Testis (tissue), 3 donors: ENCODE data around the gene ZNF778. TPM values are rescaled to one million over a fixed set of nuclear protein-coding genes. Genes with fewer than 3 reads are reported as not detected.

ENCODE experiments used
- DNase-seq: peaks from one replicate; pipeline ENCODE4 v3.0.0-alpha.2; 2019
- H3K27ac ChIP-seq, 2 donors: fragments of 200-600 bp; sonication (generic); one replicate each; pipeline ENCODE4 v1.5.1; 2019
- H3K27me3 ChIP-seq: fragments of 200-600 bp; sonication (generic); one replicate; pipeline ENCODE4 v1.5.1; 2019
- H3K36me3 ChIP-seq: fragments of 200-600 bp; sonication (generic); one replicate; pipeline ENCODE4 v1.5.1; 2017; ENCODE audit warnings: low read depth; ENCODE audit errors: missing control alignments
- H3K4me1 ChIP-seq: fragments of 200-600 bp; sonication (generic); one replicate; pipeline ENCODE4 v1.5.1; 2019
- H3K4me3 ChIP-seq, 2 donors: fragments of 200-600 bp; sonication (generic); one replicate each; pipeline ENCODE4 v1.5.1; 2017 to 2019
- H3K9me3 ChIP-seq: fragments of 200-600 bp; sonication (generic); one replicate; pipeline ENCODE4 v1.5.1; 2017
- CTCF ChIP-seq, 3 experiments: fragments of 450-650 bp in 2 of 3; fragments of 200-600 bp in 1 of 3; sonication (generic) in 1 of 3; IDR thresholded peaks; one replicate each; pipeline ENCODE4 v1.5.1; 2016 to 2019; ENCODE audit warnings: antibody characterized with exemption in 3 of 3, mild to moderate bottlenecking in 2 of 3, moderate library complexity in 1 of 3
- POLR2A ChIP-seq: fragments of 450-650 bp; IDR thresholded peaks from one replicate; pipeline ENCODE4 v1.6.1; 2017; ENCODE audit warnings: antibody characterized with exemption, mild to moderate bottlenecking, moderate library complexity
- WGBS, 2 donors: methylation state at CpG; one replicate each; pipeline ENCODE4 v1.1.5; 2018; 5-methylcytosine and 5-hydroxymethylcytosine counted together
- intact Hi-C: fragments of 100-400 bp; cut with DNase I; formaldehyde crosslinking; loops from one replicate; pipeline ENCODE4 v1.15.1; 2023; ENCODE audit warnings: low total_unique reads
- polyA plus RNA-seq: library from polyadenylated mRNA; stranded (reverse); fragments of 350-450 nt; fragmentation: Illumina TruSeq; extraction: RNeasy Lipid Tissue Mini Kit (QIAGEN cat#74804); gene quantifications from one replicate; pipeline ENCODE4 v1.2.3, GENCODE V29; 2014; ENCODE audit warnings: low read depth, low replicate concordance; ENCODE audit not compliant: insufficient read depth
- total RNA-seq, 2 donors: library from RNA; depleted of rRNA; stranded (reverse); fragments of >200 nt; gene quantifications; one replicate each; pipeline ENCODE4 v1.2.3, GENCODE V29; 2016

ZNF778 gene
- total and polyA plus RNA-seq, 3 donors from 2014 or later, result 21.0 to 32.9 (median 29.8) TPM

GRCh38 chr16:89230255-89230654 is 12.8 kb downstream of the ZNF778 start:
- Histone ChIP-seq H3K27ac (no peak overlapping the region), H3K9me3 (no peaks in the 10 kb centered on the region), H3K4me1 (no peaks in the 10 kb centered on the region), H3K4me3 (no peak overlapping the region), H3K27me3 (no peaks in the 10 kb centered on the region), H3K36me3 (no peaks in the 10 kb centered on the region)
- DNase-seq, result no peak
- TF ChIP-seq CTCF (IDR thresholded peaks at IDR 0.05) (no peak), POLR2A (no peak)
- intact Hi-C loops, result no loop called here
- 90 to 95% methylated on average over 2 to 14 of the region's 14 CpGs for WGBS, 2 donors

- DNase-seq, result no peak
- TF ChIP-seq POLR2A, result no peak
- no peak for TF ChIP-seq CTCF (IDR thresholded peaks at IDR 0.05)
- 76 to 86% methylated on average over 2 of the region's 2 CpGs for WGBS, 2 donors
- Histone ChIP-seq H3K9me3 (no peaks in the 10 kb centered on the region), H3K4me3 (no peak overlapping the region), H3K36me3 (no peaks in the 10 kb centered on the region), H3K4me1 (no peaks in the 10 kb centered on the region), H3K27me3 (no peaks in the 10 kb centered on the region), H3K27ac (no peak overlapping the region)
- intact Hi-C loops, result no loop called here
Observed at GRCh38 chr16:89232107-89232506, 14.6 kb downstream of the ZNF778 start.

- H3K4me1 ChIP-seq, result no peaks in the 10 kb centered on the region
- intact Hi-C loops, result no loop called here
- 95 to 96% methylated on average over 16 of the region's 16 CpGs for WGBS, 2 donors
- DNase-seq, result no peak
- no peaks in the 10 kb centered on the region for H3K36me3 ChIP-seq
- no peak overlapping the region for H3K4me3 ChIP-seq
- TF ChIP-seq POLR2A (no peak), CTCF (IDR thresholded peaks at IDR 0.05) (no peak)
- no peaks in the 10 kb centered on the region for H3K27me3 ChIP-seq
- H3K9me3 ChIP-seq, result no peaks in the 10 kb centered on the region
- no peak overlapping the region for H3K27ac ChIP-seq
Observed at GRCh38 chr16:89233678-89234490, 16.4 kb downstream of the ZNF778 start.

GRCh38 chr16:89237733-89238132 is 20.2 kb downstream of the ZNF778 start:
- TF ChIP-seq POLR2A, result no peak
- TF ChIP-seq CTCF (IDR thresholded peaks at IDR 0.05), result no peak

More at GRCh38 chr16:89237733-89238132, 20.2 kb downstream of the ZNF778 start:
- Histone ChIP-seq H3K27ac (no peak overlapping the region), H3K9me3 (no peaks in the 10 kb centered on the region), H3K36me3 (no peaks in the 10 kb centered on the region), H3K27me3 (no peaks in the 10 kb centered on the region), H3K4me1 (peaks cover 4% of the 10 kb centered on the region), H3K4me3 (no peak overlapping the region)
- 88 to 94% methylated on average over 3 of the region's 3 CpGs for WGBS, 2 donors
- DNase-seq, result no peak
- intact Hi-C loops, result no loop called here
